Jurkat, Clone E6-1 (cell line): ENCODE results near the gene KRTAP19-4. TPM values are rescaled to one million over a fixed set of nuclear protein-coding genes. Genes with fewer than 3 reads are reported as not detected.
"Not testable (repeated sequence)": the region's sequence is repeated elsewhere in the genome, so short reads cannot be mapped to it uniquely, and the experiment has no call there.

ENCODE experiments used
- DNase-seq: peaks from one replicate; pipeline ENCODE4 v3.0.0-alpha.2; 2011; ENCODE audit warnings: low read depth, low spot score
- H3K4me3 ChIP-seq: 2 replicates; pipeline ENCODE4 v1.5.1; 2011; ENCODE audit warnings: mild to moderate bottlenecking, low read length, control low read depth, moderate library complexity
- polyA plus RNA-seq: library from polyadenylated mRNA; unstranded; fragments of >200 nt; gene quantifications from one replicate; pipeline ENCODE4 v1.2.1, GENCODE V29; 2012; ENCODE audit warnings: missing spikeins; ENCODE audit not compliant: insufficient read length, insufficient read depth

Gene KRTAP19-4, protein sequence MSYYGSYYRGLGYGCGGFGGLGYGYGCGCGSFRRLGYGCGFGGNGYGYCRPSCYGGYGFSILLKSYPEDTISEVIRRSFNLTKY
- polyA plus RNA-seq, result not detected

DNA sequence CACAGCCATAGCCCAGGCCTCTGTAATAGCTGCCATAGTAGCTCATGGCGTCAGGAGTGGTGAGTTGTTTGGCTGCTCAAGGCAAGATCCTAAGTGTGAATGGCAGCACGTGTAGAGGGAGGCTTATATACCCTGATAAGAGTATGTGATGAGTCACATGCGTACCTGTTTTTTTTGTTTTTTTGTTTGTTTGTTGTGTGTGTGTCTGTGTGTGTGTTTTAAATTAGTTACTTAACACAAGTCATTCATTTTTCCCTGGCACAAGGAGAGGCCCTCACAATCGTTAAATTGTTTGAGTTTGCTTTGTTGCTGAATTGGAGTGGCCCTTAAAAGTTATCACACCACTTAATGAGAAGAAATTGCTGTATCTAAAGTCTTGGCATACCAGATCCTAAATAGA, at the start of gene KRTAP19-4:
TSS of gene KRTAP19-4 (minus strand) at position 101 of the 400 bp plus-strand sequence. CDS start at position 46, 55 bp downstream.
- H3K4me3 ChIP-seq, result no peak within 1 kb of the TSS
- no peak for DNase-seq

DNA sequence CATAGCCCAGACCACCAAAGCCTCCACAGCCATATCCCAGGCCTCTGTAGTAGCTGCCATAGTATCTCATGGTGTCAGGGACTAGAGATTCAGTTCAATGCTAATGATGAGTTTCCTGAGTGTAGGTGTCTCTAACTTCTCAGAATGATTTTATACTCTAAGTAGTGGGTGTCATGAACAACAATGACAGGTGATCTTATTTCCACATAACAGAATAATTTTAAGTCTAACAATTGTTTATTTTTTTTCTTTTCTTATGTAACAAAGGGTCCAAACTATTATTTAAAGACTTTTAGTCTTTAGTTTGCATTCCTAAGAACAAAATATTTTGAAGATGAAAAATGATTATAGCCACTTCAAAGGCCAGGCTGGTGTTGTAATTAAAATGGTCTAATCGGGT, 44.8 kb upstream of the KRTAP19-4 start, which contains the start of gene KRTAP19-6:
TSS of gene KRTAP19-6 (minus strand) at position 101 of the 400 bp plus-strand sequence. CDS start at position 70, 31 bp downstream.
- no peak within 1 kb of the TSS for H3K4me3 ChIP-seq
- DNase-seq, result no peak

DNA sequence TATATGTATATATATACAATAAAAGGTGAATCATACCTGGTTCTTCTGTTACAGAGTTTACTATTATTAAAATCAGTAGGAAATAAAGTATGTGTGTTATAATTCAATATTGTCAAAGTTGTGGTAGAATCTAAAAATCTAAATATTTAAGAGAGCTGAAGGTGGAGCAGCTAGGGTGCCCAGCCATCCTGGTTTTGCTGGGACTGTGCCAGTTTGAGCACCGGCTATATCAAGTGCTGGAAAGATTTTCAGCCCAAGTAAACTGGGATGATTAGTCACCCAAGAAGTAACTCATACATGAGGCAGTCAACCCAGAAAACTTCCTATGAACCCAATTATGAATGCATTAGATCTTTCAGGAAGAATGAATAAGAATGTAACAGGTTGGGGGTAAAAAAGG, 21.9 kb upstream of the KRTAP19-4 start:
- DNase-seq, result no peak
- no peak overlapping the region for H3K4me3 ChIP-seq

DNA sequence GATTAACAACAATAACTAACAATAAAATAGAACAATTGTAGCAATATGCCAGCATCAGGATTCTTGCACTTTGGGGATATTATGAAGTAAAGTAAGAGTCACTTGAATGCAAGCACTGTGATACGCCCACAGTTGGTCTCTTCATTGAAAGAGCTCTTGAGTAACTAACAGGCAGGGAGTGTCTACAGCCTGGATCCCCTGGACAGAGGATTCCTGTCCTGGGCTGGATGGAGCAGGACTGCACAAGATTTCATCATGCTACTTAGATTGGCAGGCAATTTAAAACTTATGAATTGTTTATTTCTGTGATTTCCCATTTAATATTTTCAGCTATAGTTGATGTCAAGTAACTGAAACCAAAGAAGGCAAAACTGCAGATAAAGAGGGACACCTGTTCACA, 18.7 kb upstream of the KRTAP19-4 start:
- H3K4me3 ChIP-seq, result no peak overlapping the region
- DNase-seq, result no peak

DNA sequence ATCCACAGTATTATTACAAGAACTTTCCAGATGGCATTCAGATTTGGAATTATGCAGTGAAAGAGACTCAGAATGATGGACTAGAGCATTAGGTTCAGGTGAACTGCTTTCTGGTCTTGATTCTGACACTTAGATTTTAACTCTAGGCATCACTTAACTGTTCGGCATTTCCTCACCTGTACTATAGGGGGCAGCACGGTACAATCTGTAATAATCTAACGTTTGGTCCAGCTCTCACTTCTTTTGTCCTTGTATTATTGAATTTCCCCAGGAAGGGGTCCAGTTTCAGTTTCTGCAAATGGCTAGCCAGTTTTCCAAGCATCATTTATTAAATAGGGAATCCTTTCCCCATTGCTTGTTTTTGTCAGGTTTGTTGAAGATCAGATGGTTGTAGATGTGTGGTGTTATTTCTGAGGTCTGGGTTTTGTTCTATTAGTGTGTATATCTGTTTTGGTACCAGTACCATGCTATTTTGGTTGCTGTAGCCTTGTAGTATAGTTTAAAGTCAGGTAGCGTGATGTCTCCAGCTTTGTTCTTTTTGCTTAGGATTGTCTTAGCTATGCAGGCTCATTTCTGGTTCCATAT, 8.7 kb upstream of the KRTAP19-4 start:
- not testable (repeated sequence) for H3K4me3 ChIP-seq
- peak; percentile 6 for DNase-seq

DNA sequence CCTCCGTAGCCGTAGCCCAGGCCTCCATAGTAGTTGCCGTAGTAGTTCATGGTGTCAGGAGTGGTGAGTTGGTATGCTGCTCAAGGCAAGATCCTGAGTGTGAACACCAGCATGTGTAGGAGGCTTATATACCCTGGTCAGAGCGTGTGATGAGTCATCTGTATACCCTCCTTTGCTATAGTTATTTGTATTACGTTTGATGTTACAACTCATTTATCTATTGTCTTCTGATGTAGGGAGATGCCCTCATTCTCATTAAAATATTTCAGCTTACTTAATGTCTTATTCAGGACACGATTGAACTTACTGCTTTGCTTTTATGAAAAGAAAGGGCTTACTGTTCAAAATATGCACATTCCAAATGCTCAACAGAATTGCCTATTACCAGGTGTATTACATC, 5.1 kb upstream of the KRTAP19-4 start, which contains the start of gene KRTAP19-5:
TSS of gene KRTAP19-5 (minus strand) at position 101 of the 400 bp plus-strand sequence. CDS start at position 50, 51 bp downstream.
- DNase-seq, result no peak
- no peak within 1 kb of the TSS for H3K4me3 ChIP-seq

DNA sequence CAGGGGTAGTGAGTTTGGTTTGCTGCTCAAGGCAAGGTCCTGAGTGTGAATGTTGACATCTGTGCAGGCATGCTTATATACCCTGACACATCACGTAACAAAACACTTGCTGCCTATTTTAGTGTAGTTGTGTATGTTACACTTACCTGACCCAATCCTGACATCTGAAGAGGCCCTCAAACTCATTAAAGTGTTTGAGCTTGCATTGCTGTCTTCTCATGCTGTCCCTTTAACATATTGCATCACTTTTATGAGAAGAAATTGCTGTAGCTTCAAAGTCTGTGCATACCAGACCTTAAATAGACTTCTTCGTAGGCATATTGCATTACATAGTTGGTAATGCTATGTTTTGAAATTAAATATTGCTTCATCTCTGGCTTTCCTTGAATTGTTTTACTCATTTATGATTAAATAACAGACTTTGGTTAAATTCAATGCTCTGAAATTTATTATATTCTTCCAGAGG, 5.0 kb downstream of the KRTAP19-4 start, which contains the start of gene KRTAP19-3:
TSS of gene KRTAP19-3 (minus strand) at position 51 of the 466 bp plus-strand sequence. CDS start 56 bp downstream, outside the sequence.
- DNase-seq, result no peak
- no peak within 1 kb of the TSS for H3K4me3 ChIP-seq

DNA sequence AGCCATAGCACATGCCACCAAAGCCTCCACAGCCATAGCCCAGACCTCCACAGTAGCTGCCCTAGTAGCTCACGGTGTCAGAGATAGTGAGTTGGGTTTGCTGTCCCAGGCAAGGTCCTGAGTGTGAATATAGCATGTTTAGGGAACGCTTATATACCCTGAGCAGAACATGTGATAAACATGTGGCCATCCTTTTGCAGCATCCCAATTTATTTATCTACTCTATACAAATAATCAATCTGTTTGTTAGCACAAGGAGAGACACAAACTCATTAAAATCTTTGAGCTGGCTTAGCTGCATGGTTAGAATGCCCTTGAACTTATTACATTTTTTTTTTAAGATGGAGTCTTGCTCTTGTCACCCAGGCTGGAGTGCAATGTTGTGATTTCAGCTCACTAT, 9.6 kb downstream of the KRTAP19-4 start, which contains the start of gene KRTAP19-2:
TSS of gene KRTAP19-2 (minus strand) at position 101 of the 400 bp plus-strand sequence. CDS start at position 13, 88 bp downstream.
- H3K4me3 ChIP-seq, result no peak within 1 kb of the TSS
- no peak for DNase-seq

DNA sequence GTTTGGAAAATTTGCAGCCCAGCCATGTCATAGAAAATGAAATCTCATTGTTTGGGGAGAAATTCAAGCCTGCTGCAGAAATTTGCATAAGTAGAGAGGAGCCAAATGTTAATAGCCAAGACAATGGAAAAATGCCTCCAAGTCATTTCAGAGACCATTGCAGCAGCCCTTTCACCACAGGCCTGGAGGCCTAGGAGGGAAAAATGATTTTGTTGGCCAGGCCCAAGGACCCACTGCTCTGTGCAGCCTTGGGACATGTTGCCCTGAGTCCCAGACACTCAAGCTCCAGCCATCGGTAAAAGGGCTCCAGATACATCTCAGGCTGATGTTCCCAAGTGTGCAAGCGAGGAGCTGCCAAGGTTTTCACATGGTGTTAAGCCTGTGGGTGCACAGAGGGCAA, 10.8 kb downstream of the KRTAP19-4 start:
- H3K4me3 ChIP-seq, result no peak overlapping the region
- DNase-seq, result no peak

DNA sequence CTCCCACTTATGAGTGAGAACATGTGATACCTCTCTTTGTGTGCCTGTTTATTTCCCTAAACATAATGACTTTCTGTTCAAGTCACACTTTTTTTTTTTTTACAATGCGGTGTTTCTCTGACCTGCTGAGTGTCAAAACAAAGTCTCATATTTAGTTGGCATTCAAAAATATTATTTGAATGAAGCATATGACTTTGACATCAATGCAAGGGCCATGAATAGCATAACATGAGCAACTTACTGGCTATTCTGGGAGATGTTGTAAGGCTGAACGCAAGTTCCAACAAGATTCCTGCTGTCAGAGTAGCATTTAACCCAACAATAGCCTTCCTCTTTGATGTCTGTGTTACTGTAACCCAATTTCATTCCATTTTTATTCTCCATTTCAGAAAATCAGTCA, 14.8 kb downstream of the KRTAP19-4 start:
- H3K4me3 ChIP-seq, result no peak overlapping the region

DNA sequence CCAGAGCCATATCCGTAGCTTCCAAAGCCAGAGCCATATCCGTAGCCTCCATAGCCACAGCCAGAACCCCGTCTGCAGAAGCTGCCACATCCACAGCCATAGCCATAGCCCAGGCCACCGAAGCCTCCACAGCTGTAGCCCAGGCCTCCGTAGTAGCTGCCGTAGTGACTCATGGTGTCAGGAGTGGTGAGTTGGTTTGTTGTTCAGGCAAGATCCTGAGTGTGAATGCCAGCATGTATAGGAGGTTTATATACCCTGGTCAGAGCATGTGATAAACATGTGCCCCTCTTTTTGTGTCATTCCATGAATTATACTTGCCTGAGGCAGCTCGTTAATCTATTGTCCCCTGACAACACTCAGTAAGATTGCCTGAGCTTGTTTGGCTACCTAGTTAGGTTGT, 16.8 kb downstream of the KRTAP19-4 start, which contains the start of gene KRTAP19-1:
TSS of gene KRTAP19-1 (minus strand) at position 223 of the 400 bp plus-strand sequence. CDS start at position 173, 50 bp downstream.
- DNase-seq, result no peak

More for the DNA sequence above, 14.8 kb downstream of the KRTAP19-4 start:
- DNase-seq, result no peak

DNA sequence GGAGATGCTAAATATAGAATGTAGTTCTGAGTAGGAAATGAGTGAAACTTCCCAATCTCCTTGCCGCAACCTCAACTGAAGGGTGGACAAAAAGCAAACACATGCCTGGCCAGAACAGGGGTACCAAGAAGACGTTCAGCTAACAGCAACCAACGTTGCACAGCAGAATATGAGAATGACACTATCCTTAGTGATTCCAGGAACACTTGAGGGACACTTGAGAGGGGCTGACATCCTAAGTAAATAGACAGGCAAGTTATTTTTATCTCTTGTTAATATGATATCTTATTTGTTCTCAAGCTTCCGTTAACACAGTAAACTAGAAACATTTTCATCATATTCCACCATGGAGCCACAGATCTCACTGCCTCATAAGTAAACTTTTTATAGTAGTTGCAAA, 17.7 kb downstream of the KRTAP19-4 start:
- no peak for DNase-seq
- no peak overlapping the region for H3K4me3 ChIP-seq

More for the DNA sequence above, 16.8 kb downstream of the KRTAP19-4 start, which contains the start of gene KRTAP19-1:
- H3K4me3 ChIP-seq, result no peak within 1 kb of the TSS

DNA sequence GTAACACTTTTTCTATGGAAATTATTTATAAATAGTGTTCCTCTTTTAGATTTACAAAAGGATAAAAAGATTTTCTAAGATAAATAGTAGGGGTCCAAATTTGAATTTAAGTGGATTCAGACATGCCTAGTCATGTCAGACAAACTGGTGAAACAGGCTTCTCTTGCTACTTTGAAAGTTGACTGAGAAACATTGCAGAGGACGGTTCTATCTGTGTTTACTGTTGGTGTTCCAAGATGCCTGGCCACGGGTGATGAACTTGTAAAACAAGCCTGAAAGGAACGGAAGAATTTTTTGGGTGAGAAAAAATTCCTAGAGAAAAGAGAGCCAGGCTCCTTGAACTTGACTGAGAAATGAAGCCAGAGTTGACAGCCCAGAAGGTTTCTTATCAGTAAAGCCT, 19.0 kb downstream of the KRTAP19-4 start:
- DNase-seq, result no peak
- H3K4me3 ChIP-seq, result no peak overlapping the region

DNA sequence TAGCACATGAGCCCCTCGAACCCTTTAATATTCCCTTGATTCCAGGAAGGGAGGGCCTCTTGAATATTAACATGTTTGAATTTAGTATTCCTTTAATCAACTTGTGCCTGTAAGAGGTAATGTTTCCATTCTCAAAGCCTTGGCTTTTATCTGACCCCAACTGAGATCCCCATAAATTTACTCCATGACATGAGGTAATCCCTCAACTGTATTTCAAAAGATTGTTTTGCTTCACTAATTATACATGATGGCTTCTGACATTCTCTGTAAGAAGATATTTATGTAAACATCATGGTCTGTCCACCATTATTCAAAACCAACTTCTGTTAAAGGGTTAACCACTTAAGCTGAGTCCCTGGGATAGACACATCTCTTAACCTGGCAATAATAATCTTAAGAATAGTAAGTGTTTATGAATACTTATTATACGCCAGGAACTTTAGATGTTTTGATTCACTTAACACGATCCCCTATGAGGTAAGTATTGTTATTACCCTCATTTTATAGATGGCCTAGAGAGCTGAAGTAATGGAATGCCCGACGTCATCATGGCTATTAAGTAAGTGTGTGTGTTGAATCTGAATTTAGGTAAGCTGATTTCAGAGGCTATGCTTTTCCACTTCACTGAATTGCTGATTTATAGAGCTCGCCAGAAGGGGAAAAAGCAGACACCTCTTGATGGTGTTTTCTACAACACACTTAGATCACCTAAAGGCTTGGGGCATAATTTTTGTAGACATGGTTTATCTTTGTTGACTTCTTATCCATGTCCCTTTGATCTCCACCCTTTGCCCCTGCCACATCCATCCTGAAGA, 27.9 kb downstream of the KRTAP19-4 start:
- DNase-seq, result no peak
- H3K4me3 ChIP-seq, result no peak overlapping the region

DNA sequence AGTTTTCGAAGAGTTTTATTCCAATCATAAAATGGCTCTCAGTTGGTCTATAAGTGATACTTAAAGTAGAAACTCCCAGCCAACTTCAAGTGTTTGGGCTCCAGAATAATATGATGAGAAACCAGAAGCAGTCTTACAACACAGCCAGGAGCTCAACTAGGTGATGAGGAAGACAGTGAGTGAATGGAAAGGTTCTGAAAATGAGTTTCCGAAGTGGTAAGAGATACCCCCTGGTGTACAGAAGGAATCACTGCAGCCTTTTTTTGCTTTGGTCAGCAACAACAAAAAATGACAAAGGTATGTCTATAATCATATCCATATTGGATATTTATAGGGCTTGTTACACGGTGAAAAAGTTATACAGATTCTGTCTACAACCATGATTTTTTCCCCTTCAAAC, 33.3 kb downstream of the KRTAP19-4 start:
- DNase-seq, result peak; percentile 20
- no peak overlapping the region for H3K4me3 ChIP-seq

DNA sequence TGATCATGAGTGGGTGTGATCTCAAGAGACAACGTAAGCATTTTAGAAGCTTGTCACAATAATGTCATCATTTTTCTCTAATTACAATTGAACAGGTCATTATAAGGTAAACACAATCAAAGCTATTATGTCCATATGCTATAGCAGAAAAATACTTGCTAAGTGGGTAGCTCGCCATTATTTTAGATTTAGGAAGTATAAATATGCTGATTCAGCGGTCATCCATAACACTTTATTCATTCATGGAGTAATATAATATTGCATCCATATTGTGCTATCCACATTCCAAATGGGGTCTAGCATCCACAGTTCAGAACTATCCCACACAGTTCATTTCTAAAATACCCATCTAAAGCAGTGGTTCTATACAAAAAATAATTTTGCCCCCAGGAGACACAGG, 48.5 kb downstream of the KRTAP19-4 start:
- DNase-seq, result no peak
- H3K4me3 ChIP-seq, result no peak overlapping the region

DNA sequence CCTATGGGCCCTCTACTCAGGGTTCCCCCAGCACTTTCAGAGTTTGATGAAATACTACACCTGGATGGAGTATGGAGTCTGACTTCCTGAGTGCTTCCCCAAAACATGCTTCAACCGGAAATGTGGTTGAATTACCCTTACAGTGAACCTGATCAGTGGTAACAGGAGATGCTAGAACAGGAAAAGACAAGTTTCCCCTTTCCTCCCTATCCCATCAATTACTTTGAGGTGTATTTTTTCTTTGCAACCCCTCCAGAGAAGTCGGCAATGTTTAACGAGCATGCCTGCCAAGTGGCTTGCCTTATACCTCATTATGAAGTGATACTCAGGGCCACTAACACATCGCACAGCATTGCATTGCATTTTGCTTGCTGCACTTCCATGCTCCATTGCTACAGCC, 49.9 kb downstream of the KRTAP19-4 start:
- no peak overlapping the region for H3K4me3 ChIP-seq
- peak; percentile 27 for DNase-seq
